Middle frontal gyrus (tissue), 1 donor: Measurements from ENCODE around the gene ARID3B.

Experiments used
- DNase-seq: peaks from one replicate; pipeline ENCODE4 v3.0.0-alpha.2; 2015; ENCODE audit warnings: low spot score; ENCODE audit errors: extremely low spot score

ARID3B gene

GRCh38 chr15:74636984-74637383 is 96.0 kb downstream of the ARID3B start:
- no peak for DNase-seq

- DNase-seq = no peak
Observed at GRCh38 chr15:74641151-74641550, 100.1 kb downstream of the ARID3B start.

- no peak for DNase-seq
Observed at GRCh38 chr15:74642348-74642733, 101.3 kb downstream of the ARID3B start.

- DNase-seq = no peak
Observed at GRCh38 chr15:74642734-74643664, 102.0 kb downstream of the ARID3B start.

GRCh38 chr15:74643665-74644204 is 102.7 kb downstream of the ARID3B start:
- no peak for DNase-seq

- no peak for DNase-seq
Observed at GRCh38 chr15:74646480-74646879, 105.5 kb downstream of the ARID3B start.
